Measurements from ENCODE around the gene CCL20. TPM values are rescaled to one million over a fixed set of nuclear protein-coding genes. Genes with fewer than 3 reads are reported as not detected.

The CCL20 gene, protein sequence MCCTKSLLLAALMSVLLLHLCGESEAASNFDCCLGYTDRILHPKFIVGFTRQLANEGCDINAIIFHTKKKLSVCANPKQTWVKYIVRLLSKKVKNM
- total RNA-seq = under 1 TPM in 1 of 9 donors, not detected in 8; 0.39 TPM
- under 1 TPM; 0.40 to 0.80 (median 0.51) TPM for polyA plus RNA-seq
- long read RNA-seq, donor 1 = 0 reads
- long read RNA-seq, donor 2 = 0 reads
- long read RNA-seq, donor 3 = 0 reads
- long read RNA-seq, donor 4 = 0 reads
- long read RNA-seq, donor 5 = 0 reads
- long read RNA-seq, donor 6 = 0 reads
- long read RNA-seq, donor 7 = 0 reads
- long read RNA-seq, donor 8 = 0 reads
- long read RNA-seq, donor 9 = 0 reads
- long read RNA-seq, donor 10 = 0 reads

DNA sequence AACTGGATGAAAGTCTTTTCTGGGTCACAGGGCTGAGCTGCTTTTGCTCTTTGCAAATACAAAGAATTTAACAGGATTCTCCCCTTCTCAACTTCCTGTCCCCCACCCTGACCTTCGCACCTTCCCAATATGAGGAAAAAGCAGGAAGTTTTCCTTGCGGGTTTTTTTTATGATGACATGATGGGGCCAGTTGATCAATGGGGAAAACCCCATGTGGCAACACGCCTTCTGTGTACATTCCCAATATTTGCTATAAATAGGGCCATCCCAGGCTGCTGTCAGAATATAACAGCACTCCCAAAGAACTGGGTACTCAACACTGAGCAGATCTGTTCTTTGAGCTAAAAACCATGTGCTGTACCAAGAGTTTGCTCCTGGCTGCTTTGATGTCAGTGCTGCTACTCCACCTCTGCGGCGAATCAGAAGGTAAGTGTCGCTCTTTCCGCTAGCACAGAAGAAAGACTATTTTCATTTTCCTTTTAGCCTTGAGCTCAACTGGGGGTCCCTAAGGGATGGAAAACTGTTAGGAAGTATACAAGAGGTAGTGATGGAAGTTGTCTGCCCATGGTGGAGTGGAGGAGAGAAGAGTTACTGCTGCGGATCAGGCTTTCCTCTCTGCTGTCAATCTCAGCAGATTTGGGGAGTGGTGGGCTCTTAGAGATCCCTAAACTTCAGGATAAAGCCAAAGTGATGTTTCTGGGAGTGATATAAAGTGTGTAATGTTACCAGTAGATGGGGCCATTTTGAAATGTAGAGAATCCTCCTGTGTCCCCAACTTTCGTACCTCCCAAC lies at the start of gene CCL20:
Gene CCL20, plus strand, starts transcription at position 281 of the 792 bp plus-strand sequence. Its CDS starts 70 bp downstream, at position 351.
- no peaks in the 10 kb centered on the region for H3K9me3 ChIP-seq (replicated peaks in 1 of 3)
- WGBS, 4 donors = 82 to 90% (median 86%) methylated on average over 9 of the region's 9 CpGs
- intact Hi-C loops (cut with DNase I) = no loop called here

DNA sequence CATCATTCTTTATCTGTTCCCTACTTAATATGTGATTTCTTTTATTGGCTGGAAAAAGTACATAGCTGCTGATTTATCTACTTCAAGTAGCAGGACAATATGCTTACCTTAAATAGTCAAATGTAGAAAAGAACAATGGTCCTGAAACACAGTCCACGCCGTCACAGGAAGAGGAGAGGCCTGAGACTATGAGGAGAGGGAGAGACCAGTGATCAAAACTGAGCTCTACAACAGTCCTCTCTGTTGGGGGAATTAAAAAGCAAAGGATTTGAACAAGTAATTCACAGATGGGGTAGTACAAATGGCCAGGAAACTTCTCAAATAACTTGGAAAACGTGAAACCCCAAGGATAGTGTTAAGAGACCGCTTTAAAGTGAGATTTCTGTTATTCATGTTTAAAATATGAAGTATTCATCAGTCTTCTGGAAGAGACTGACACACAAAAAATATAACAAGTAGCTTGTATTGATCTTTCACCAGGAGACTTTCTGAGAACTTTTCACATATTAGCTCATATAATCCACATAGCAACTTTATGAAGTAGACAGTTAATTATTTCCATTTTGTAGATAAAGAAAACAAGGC lies 47.8 kb upstream of the CCL20 start:
- TF ChIP-seq, protein P1, sequence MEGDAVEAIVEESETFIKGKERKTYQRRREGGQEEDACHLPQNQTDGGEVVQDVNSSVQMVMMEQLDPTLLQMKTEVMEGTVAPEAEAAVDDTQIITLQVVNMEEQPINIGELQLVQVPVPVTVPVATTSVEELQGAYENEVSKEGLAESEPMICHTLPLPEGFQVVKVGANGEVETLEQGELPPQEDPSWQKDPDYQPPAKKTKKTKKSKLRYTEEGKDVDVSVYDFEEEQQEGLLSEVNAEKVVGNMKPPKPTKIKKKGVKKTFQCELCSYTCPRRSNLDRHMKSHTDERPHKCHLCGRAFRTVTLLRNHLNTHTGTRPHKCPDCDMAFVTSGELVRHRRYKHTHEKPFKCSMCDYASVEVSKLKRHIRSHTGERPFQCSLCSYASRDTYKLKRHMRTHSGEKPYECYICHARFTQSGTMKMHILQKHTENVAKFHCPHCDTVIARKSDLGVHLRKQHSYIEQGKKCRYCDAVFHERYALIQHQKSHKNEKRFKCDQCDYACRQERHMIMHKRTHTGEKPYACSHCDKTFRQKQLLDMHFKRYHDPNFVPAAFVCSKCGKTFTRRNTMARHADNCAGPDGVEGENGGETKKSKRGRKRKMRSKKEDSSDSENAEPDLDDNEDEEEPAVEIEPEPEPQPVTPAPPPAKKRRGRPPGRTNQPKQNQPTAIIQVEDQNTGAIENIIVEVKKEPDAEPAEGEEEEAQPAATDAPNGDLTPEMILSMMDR (IDR thresholded peaks at IDR 0.05) = no peak
- TF ChIP-seq POLR2A (IDR thresholded peaks at IDR 0.05) = no peak
- Histone ChIP-seq H3K9me3 (replicated peaks in 1 of 3) (no peaks in the 10 kb centered on the region), H3K27ac (no peak overlapping the region), H3K4me1 (replicated peaks in 1 of 2) (peaks cover 4 to 6% of the 10 kb centered on the region in 2 donors), H3K36me3 (replicated peaks in 1 of 2) (no peaks in the 10 kb centered on the region), H3K4me3 (no peak overlapping the region), H3K27me3 (no peaks in the 10 kb centered on the region)
- DNase-seq = no peak
- intact Hi-C loops (cut with DNase I) = loop anchor here (5.0 to 10.0 kb wide), 4 partner anchors 109 to 364 kb away; no protein-coding TSS in a partner anchor
- WGBS, 4 donors = 35 to 49% (median 38%) methylated on average over 4 of the region's 4 CpGs

More for the DNA sequence above, at the start of gene CCL20:
- H3K4me1 ChIP-seq (replicated peaks in 1 of 2) = no peaks in the 10 kb centered on the region
- no peak for DNase-seq
- no peaks in the 10 kb centered on the region for H3K36me3 ChIP-seq (replicated peaks in 1 of 2)
- H3K27ac ChIP-seq = no peak within 1 kb of the TSS
- TF ChIP-seq POLR2A (IDR thresholded peaks at IDR 0.05) = no peak
- TF ChIP-seq, protein P1 (IDR thresholded peaks at IDR 0.05) = no peak
- peaks cover 6% of the 10 kb centered on the region for H3K27me3 ChIP-seq
- no peak within 1 kb of the TSS for H3K4me3 ChIP-seq

DNA sequence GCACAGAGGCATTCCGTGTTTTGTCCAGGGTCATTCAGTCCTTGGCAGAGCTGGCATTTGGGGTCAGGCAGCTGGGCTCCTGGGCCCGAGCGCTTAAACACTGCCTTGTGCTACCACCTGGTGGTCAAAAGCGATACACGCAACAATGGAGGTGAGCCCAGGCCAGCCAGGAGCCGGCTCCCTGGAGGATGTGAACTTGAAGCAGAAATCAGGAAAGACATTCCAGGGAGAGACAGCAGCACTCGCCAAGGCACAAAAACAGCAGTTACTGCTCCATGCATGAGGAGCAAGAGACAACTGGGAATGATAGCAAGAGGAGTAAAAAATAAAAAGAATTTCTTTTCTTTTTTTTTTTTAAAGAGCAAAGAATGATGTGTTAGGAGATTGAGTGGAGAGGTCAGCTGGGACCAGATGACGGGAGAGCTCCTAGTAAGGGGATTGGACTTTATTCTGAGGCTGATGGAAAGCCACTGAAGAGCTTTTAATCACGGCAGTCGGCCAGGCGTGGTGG lies 47.2 kb upstream of the CCL20 start:
- intact Hi-C loops (cut with DNase I) = loop anchor here (5.0 to 10.0 kb wide), 4 partner anchors 109 to 364 kb away; no protein-coding TSS in a partner anchor
- no peak overlapping the region for H3K27ac ChIP-seq
- H3K9me3 ChIP-seq (replicated peaks in 1 of 3) = no peaks in the 10 kb centered on the region
- H3K36me3 ChIP-seq (replicated peaks in 1 of 2) = no peaks in the 10 kb centered on the region
- DNase-seq = peak; percentile 80 to 93 (median 87)
- no peak overlapping the region for H3K4me3 ChIP-seq
- TF ChIP-seq, protein P1 (IDR thresholded peaks at IDR 0.05) = peak; percentile 79 to 93 (median 90)
- no peak for TF ChIP-seq POLR2A (IDR thresholded peaks at IDR 0.05)
- 19 to 22% (median 20%) methylated on average over 11 of the region's 11 CpGs for WGBS, 4 donors
- no peaks in the 10 kb centered on the region for H3K27me3 ChIP-seq
- H3K4me1 ChIP-seq (replicated peaks in 1 of 2) = peaks cover 4 to 6% of the 10 kb centered on the region in 2 donors

- WGBS, 4 donors = 87 to 94% (median 90%) methylated on average over 5 to 22 of the region's 22 CpGs
These were observed 45.8 kb upstream of the CCL20 start for GRCh38 chr2:227767830-227768229.

More at GRCh38 chr2:227767830-227768229, 45.8 kb upstream of the CCL20 start:
- Histone ChIP-seq H3K4me3 (no peak overlapping the region), H3K27ac (no peak overlapping the region), H3K4me1 (replicated peaks in 1 of 2) (peaks cover 4 to 6% of the 10 kb centered on the region in 2 donors), H3K36me3 (replicated peaks in 1 of 2) (no peaks in the 10 kb centered on the region), H3K9me3 (replicated peaks in 1 of 3) (no peaks in the 10 kb centered on the region), H3K27me3 (no peaks in the 10 kb centered on the region)
- intact Hi-C loops (cut with DNase I) = loop anchor here (5.0 to 10.0 kb wide), 4 partner anchors 111 to 366 kb away; no protein-coding TSS in a partner anchor
- TF ChIP-seq, protein P1 (IDR thresholded peaks at IDR 0.05) = no peak
- no peak for DNase-seq

Data from adrenal gland (tissue), 19 donors.